Smooth muscle cell (in vitro differentiated cells): ENCODE data around the gene MKRN2. TPM values are rescaled to one million over a fixed set of nuclear protein-coding genes. Genes with fewer than 3 reads are reported as not detected.
"Not testable (repeated sequence)": the region's sequence is repeated elsewhere in the genome, so short reads cannot be mapped to it uniquely, and the experiment has no call there.

Experiments
- DNase-seq: peaks from one replicate; lab custom pipeline; 2025; ENCODE audit not compliant: unreplicated experiment; lab: John Stamatoyannopoulos, UW
- H2AFZ ChIP-seq: fragments of 200-600 bp; sonication (generic); 2 replicates; pipeline ENCODE4 v1.6.0; 2016; ENCODE audit warnings: antibody characterized with exemption, low read depth, mild to moderate bottlenecking
- H3F3A ChIP-seq: fragments of 200-600 bp; sonication (generic); 2 replicates; pipeline ENCODE4 v1.6.0; 2017; ENCODE audit warnings: antibody characterized with exemption, low read depth
- H3K27ac ChIP-seq: fragments of 200-600 bp; sonication (generic); 2 replicates; pipeline ENCODE4 v1.5.1; 2016; ENCODE audit warnings: low read depth, mild to moderate bottlenecking
- H3K27me3 ChIP-seq: fragments of 200-600 bp; sonication (generic); 2 replicates; pipeline ENCODE4 v1.6.1; 2016; ENCODE audit warnings: low read depth, mild to moderate bottlenecking
- H3K36me3 ChIP-seq: fragments of 200-600 bp; sonication (generic); 2 replicates; pipeline ENCODE4 v1.5.1; 2016; ENCODE audit warnings: low read depth
- H3K4me1 ChIP-seq: fragments of 200-600 bp; sonication (generic); 2 replicates; pipeline ENCODE4 v1.5.1; 2016; ENCODE audit warnings: low read depth
- H3K4me2 ChIP-seq: fragments of 200-600 bp; sonication (generic); 2 replicates; pipeline ENCODE4 v1.6.0; 2016; ENCODE audit warnings: mild to moderate bottlenecking
- H3K4me3 ChIP-seq: fragments of 200-600 bp; sonication (generic); 2 replicates; pipeline ENCODE4 v1.5.1; 2016; ENCODE audit warnings: mild to moderate bottlenecking
- H3K79me2 ChIP-seq: fragments of 200-600 bp; sonication (generic); 2 replicates; pipeline ENCODE4 v1.6.0; 2016; ENCODE audit warnings: low read depth, mild to moderate bottlenecking
- H3K9ac ChIP-seq: fragments of 200-600 bp; sonication (generic); 2 replicates; pipeline ENCODE4 v1.6.0; 2016; ENCODE audit warnings: low read depth
- H3K9me3 ChIP-seq: fragments of 200-600 bp; sonication (generic); replicated peaks from 2 replicates; pipeline ENCODE4 v1.5.1; 2016; ENCODE audit warnings: low read depth
- H4K20me1 ChIP-seq: fragments of 200-600 bp; sonication (generic); 2 replicates; pipeline ENCODE4 v1.6.0; 2016; ENCODE audit warnings: low read depth
- CTCF ChIP-seq: fragments of 200-600 bp; sonication (generic); IDR thresholded peaks from 2 replicates; pipeline ENCODE4 v1.5.1; 2017; ENCODE audit warnings: borderline replicate concordance, mild to moderate bottlenecking, antibody characterized with exemption; ENCODE audit not compliant: insufficient read depth, poor library complexity, severe bottlenecking
- WGBS: methylation state at CpG from one replicate; pipeline ENCODE4 v1.1.7; 2016; ENCODE audit warnings: low lambda C conversion rate; 5-methylcytosine and 5-hydroxymethylcytosine counted together
- polyA plus RNA-seq: library from polyadenylated mRNA; unstranded; fragments of >200 nt; fragmentation: Nextera tagmentation; extraction: Ambion mirVana; gene quantifications from 2 replicates; pipeline ENCODE4 v1.2.1, GENCODE V29; 2016
- total RNA-seq: library from RNA; depleted of rRNA; stranded (reverse); fragments of >200 nt; gene quantifications from 2 replicates; pipeline ENCODE4 v1.2.3, GENCODE V29; 2014

Gene MKRN2
- total and polyA plus RNA-seq, 2 experiments from 2014 or later, result 29.3 to 36.6 TPM

GRCh38 chr3:12527757-12528143 is 29.1 kb upstream of the MKRN2 start:
- WGBS, result 97% methylated on average over 3 of the region's 3 CpGs
- no peaks in the 10 kb centered on the region for H3K79me2 ChIP-seq
- no peak for DNase-seq
- H3K4me1 ChIP-seq, result no peaks in the 10 kb centered on the region
- no peak overlapping the region for H2AFZ ChIP-seq
- H3K27me3 ChIP-seq, result no peaks in the 10 kb centered on the region
- H4K20me1 ChIP-seq, result no peaks in the 10 kb centered on the region
- H3K4me2 ChIP-seq, result no peak overlapping the region
- no peaks in the 10 kb centered on the region for H3K9me3 ChIP-seq
- no peak for TF ChIP-seq CTCF
- no peak overlapping the region for H3K9ac ChIP-seq
- no peaks in the 10 kb centered on the region for H3K36me3 ChIP-seq
- no peak overlapping the region for H3K27ac ChIP-seq
- no peaks in the 10 kb centered on the region for H3F3A ChIP-seq
- no peak overlapping the region for H3K4me3 ChIP-seq

GRCh38 chr3:12532182-12532581 is 24.7 kb upstream of the MKRN2 start:
- H3K27ac ChIP-seq, result no peak overlapping the region
- no peaks in the 10 kb centered on the region for H4K20me1 ChIP-seq
- no peak overlapping the region for H2AFZ ChIP-seq
- H3K9me3 ChIP-seq, result no peaks in the 10 kb centered on the region
- WGBS, result 89% methylated on average over 5 of the region's 5 CpGs
- TF ChIP-seq CTCF, result no peak
- no peak overlapping the region for H3K4me3 ChIP-seq
- H3F3A ChIP-seq, result no peaks in the 10 kb centered on the region
- no peak for DNase-seq
- no peaks in the 10 kb centered on the region for H3K4me1 ChIP-seq
- no peak overlapping the region for H3K9ac ChIP-seq
- H3K79me2 ChIP-seq, result no peaks in the 10 kb centered on the region
- no peaks in the 10 kb centered on the region for H3K27me3 ChIP-seq
- H3K36me3 ChIP-seq, result no peaks in the 10 kb centered on the region
- H3K4me2 ChIP-seq, result no peak overlapping the region

- H3K9me3 ChIP-seq, result no peaks in the 10 kb centered on the region
- 91% methylated on average over 6 of the region's 6 CpGs for WGBS
- no peak overlapping the region for H3K4me3 ChIP-seq
- no peaks in the 10 kb centered on the region for H3K27me3 ChIP-seq
- H3K79me2 ChIP-seq, result no peaks in the 10 kb centered on the region
- no peak overlapping the region for H3K9ac ChIP-seq
- no peaks in the 10 kb centered on the region for H4K20me1 ChIP-seq
- no peaks in the 10 kb centered on the region for H3K36me3 ChIP-seq
- no peaks in the 10 kb centered on the region for H3K4me1 ChIP-seq
- H3K27ac ChIP-seq, result no peak overlapping the region
- no peak overlapping the region for H3K4me2 ChIP-seq
- peak; percentile 9 for TF ChIP-seq CTCF
- no peaks in the 10 kb centered on the region for H3F3A ChIP-seq
- no peak for DNase-seq
- no peak overlapping the region for H2AFZ ChIP-seq
Measured at GRCh38 chr3:12536423-12536822, 20.5 kb upstream of the MKRN2 start.

DNA sequence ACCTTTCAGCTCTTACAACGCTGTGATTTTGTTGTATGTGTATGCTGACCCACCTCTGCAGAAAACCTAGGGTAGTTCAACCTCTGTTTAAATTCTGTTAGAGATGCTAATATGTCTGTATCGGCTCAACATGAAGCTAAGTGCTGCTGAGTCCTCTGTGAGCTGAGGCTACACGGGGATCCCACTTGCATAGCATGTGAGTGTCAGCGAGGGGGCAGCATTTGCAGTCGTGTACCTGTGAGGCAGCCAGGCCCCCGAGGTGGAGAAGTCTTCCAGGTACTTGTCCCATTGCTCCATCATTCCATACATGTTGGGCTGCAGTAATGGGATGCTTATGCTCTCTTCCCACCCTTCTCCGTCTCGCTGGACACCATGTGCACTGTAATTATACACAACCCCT is 15.3 kb upstream of the MKRN2 start:
- Histone ChIP-seq H3K27ac (no peak overlapping the region), H3F3A (no peaks in the 10 kb centered on the region), H3K4me3 (no peak overlapping the region), H3K4me1 (no peaks in the 10 kb centered on the region), H3K36me3 (no peaks in the 10 kb centered on the region), H3K4me2 (no peak overlapping the region), H4K20me1 (no peaks in the 10 kb centered on the region), H2AFZ (no peak overlapping the region), H3K9ac (no peak overlapping the region), H3K79me2 (no peaks in the 10 kb centered on the region), H3K9me3 (no peaks in the 10 kb centered on the region), H3K27me3 (no peaks in the 10 kb centered on the region)
- WGBS, result 80% methylated on average over 8 of the region's 8 CpGs
- no peak for TF ChIP-seq CTCF
- DNase-seq, result no peak

DNA sequence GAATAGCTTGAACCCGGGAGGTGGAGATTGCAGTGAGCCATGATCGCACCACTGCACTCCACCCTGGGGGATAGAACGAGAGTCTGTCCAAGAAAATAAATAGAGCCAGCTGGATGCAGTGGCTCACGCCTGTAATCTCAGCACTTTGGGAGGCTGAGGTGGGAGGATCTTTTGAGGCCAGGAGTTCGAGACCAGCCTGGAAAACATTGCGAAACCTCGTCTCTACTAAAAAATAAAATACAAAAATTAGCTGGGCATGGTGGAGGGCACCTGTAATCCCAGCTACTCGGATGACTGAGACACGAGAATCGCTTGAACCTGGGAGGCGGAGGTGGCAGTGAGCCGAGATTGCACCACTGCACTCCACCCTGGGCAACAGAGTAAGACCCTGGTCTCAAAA is 13.4 kb upstream of the MKRN2 start:
- 97% methylated on average over 12 of the region's 12 CpGs for WGBS
- not testable (repeated sequence) for DNase-seq, H3K4me2 ChIP-seq, H3K79me2 ChIP-seq, H3K27ac ChIP-seq, H3K4me3 ChIP-seq, H3K4me1 ChIP-seq, H3K36me3 ChIP-seq, H3K9me3 ChIP-seq, H3K27me3 ChIP-seq, H2AFZ ChIP-seq, H4K20me1 ChIP-seq, H3F3A ChIP-seq, H3K9ac ChIP-seq
